OCI-LY7 (cell line): ENCODE measurements around the gene AFTPH.

Experiments used
- EZH2phosphoT487 ChIP-seq: fragments of 200-600 bp; sonication (generic); IDR thresholded peaks from 2 replicates; pipeline ENCODE4 v1.6.1; 2018; ENCODE audit warnings: low read depth, borderline replicate concordance, mild to moderate bottlenecking, mixed run types, antibody characterized with exemption, low read length, moderate library complexity, mixed read lengths
- TF ChIP-seq, protein P1 (sequence below): fragments of 200-600 bp; sonication (generic); conservative IDR thresholded peaks from 2 replicates; pipeline ENCODE4 v1.5.1; 2014; ENCODE audit warnings: mild to moderate bottlenecking, antibody characterized with exemption, low read length, moderate library complexity, mixed read lengths

DNA sequence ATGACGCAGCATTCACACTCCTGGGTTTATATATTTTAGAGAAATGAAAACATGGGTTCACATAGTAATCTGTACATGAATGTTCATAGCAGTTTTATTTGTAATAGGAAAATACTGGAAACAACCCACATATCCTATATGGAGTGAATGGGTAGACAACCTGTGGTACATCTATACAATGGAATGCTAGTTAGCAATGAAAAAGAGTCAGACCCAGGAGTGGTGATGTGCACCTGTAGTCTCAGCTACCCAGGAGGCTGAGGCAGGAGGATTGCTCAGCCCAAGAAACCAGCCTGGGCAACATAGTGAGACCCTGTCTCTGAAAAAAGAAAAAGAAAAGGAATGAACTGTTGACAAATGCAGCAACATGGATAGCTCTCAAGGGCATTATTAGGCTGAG lies 25.9 kb downstream of the AFTPH start:
- TF ChIP-seq, protein P1, sequence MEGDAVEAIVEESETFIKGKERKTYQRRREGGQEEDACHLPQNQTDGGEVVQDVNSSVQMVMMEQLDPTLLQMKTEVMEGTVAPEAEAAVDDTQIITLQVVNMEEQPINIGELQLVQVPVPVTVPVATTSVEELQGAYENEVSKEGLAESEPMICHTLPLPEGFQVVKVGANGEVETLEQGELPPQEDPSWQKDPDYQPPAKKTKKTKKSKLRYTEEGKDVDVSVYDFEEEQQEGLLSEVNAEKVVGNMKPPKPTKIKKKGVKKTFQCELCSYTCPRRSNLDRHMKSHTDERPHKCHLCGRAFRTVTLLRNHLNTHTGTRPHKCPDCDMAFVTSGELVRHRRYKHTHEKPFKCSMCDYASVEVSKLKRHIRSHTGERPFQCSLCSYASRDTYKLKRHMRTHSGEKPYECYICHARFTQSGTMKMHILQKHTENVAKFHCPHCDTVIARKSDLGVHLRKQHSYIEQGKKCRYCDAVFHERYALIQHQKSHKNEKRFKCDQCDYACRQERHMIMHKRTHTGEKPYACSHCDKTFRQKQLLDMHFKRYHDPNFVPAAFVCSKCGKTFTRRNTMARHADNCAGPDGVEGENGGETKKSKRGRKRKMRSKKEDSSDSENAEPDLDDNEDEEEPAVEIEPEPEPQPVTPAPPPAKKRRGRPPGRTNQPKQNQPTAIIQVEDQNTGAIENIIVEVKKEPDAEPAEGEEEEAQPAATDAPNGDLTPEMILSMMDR = no peak
- TF ChIP-seq EZH2phosphoT487 = no peak
